Measurements from ENCODE around the gene CRYBG1. TPM values are rescaled to one million over a fixed set of nuclear protein-coding genes. Genes with fewer than 3 reads are reported as not detected.
"Not testable (repeated sequence)": the region's sequence is repeated elsewhere in the genome, so short reads cannot be mapped to it uniquely, and the experiment has no call there.

Gene CRYBG1
- total and polyA plus RNA-seq, 2 of the 4 experiments (the other 2 are of a cell fraction) = 0.38 to 1.1 TPM

GRCh38 chr6:106559659-106560058, 199.1 kb downstream of the CRYBG1 start:
- H2BK5ac ChIP-seq (ENCODE audit: low read depth, low read length, poor library complexity, severe bottlenecking); H3K27me3 ChIP-seq (ENCODE audit: control insufficient read depth, insufficient read depth, low read length); H3K9me3 ChIP-seq (ENCODE audit: control insufficient read depth, insufficient read depth, low read length); H2AFZ ChIP-seq (replicated peaks; ENCODE audit: low read length, poor library complexity); H3K4me3 ChIP-seq (ENCODE audit: insufficient read depth, low read depth, low read length); H3K79me1 ChIP-seq (ENCODE audit: low read depth in 1 of 2, low read length in 2 of 2); H3K36me3 ChIP-seq (ENCODE audit: control insufficient read depth, insufficient read depth, low read length); H4K5ac ChIP-seq (ENCODE audit: low read depth, low read length); H3K27ac ChIP-seq (ENCODE audit: insufficient read depth, low read length); BruUV-seq (replicated peaks); H2BK120ac ChIP-seq (ENCODE audit: low read depth, low read length); H3K9ac ChIP-seq (ENCODE audit: low read depth, low read length); H2AK9ac ChIP-seq (replicated peaks; ENCODE audit: low read depth, low read length, poor library complexity); DNase-seq; ATAC-seq (ENCODE audit: low read depth); H4K8ac ChIP-seq (ENCODE audit: low read depth in 2 of 2, low read length in 2 of 2); H3K23ac ChIP-seq (ENCODE audit: low read depth, low read length); H3K18ac ChIP-seq (ENCODE audit: low read depth, low read length); H3K9me1 ChIP-seq (ENCODE audit: insufficient read depth, low read length); H3K4me1 ChIP-seq (ENCODE audit: control insufficient read depth, insufficient read depth, low read length); H3K4me2 ChIP-seq (ENCODE audit: low read depth, low read length); H3K56ac ChIP-seq (ENCODE audit: extremely low read depth, insufficient read depth, low read length); H2AK5ac ChIP-seq (ENCODE audit: low read depth, low read length); H4K91ac ChIP-seq (ENCODE audit: insufficient read depth, low read depth, low read length); H4K20me1 ChIP-seq (ENCODE audit: insufficient read depth, low read length); H3K14ac ChIP-seq (replicated peaks; ENCODE audit: low read depth, low read length); H2BK15ac ChIP-seq (ENCODE audit: low read depth, low read length); intact Hi-C loops (cut with micrococcal nuclease); POLR2A ChIA-PET (ENCODE audit: unreplicated experiment); H2BK20ac ChIP-seq (ENCODE audit: low read depth, low read length); H3K4ac ChIP-seq (ENCODE audit: low read depth, low read length): not testable (repeated sequence)
- dilution Hi-C loops (cut with HindIII; ENCODE audit: low sequenced_read_pairs, unreplicated experiment) = loop anchor here (25.0 kb wide), 1 partner anchor 122 kb away; no protein-coding TSS in a partner anchor
- in situ Hi-C loops (cut with MboI; ENCODE audit: low sequenced_read_pairs) = loop anchor here (10.0 kb wide), 2 partner anchors 215 to 425 kb away; no protein-coding TSS in a partner anchor
- CTCF ChIA-PET = interaction anchor here (1.1 kb wide), 1 partner anchor 420 kb away, joined by 3 read pairs; no protein-coding TSS in a partner anchor
- WGBS, 2 experiments (ENCODE audit: extremely low coverage in 2 of 2, insufficient read length in 1 of 2) = no CpG with 5 or more reads among the region's 5 CpGs

Measured in IMR-90 (cell line).